Upper lobe of right lung (tissue), 1 donor: Measurements from ENCODE around the gene SENP2. TPM values are rescaled to one million over a fixed set of nuclear protein-coding genes. Genes with fewer than 3 reads are reported as not detected.

ENCODE experiments used
- ATAC-seq: fragments of 200-7000 bp; cut with Tn5 transposase; one replicate; pipeline ENCODE4 v1.9.1; 2020; ENCODE audit warnings: mild to moderate bottlenecking, moderate library complexity
- DNase-seq: peaks from one replicate; pipeline ENCODE4 v3.0.0-alpha.2; 2020
- H3K27ac ChIP-seq: fragments of 200-600 bp; one replicate; pipeline ENCODE4 v1.8.0; 2022
- H3K27me3 ChIP-seq: fragments of 200-600 bp; one replicate; pipeline ENCODE4 v1.8.0; 2022; ENCODE audit warnings: mild to moderate bottlenecking
- H3K36me3 ChIP-seq: fragments of 200-600 bp; one replicate; pipeline ENCODE4 v1.8.0; 2022
- H3K4me1 ChIP-seq: fragments of 200-600 bp; one replicate; pipeline ENCODE4 v1.8.0; 2022
- H3K4me3 ChIP-seq: fragments of 200-600 bp; one replicate; pipeline ENCODE4 v1.8.0; 2022; ENCODE audit warnings: mild to moderate bottlenecking
- H3K9me3 ChIP-seq: fragments of 200-600 bp; one replicate; pipeline ENCODE4 v1.8.0; 2022
- CTCF ChIP-seq: fragments of 200-600 bp; IDR thresholded peaks from one replicate; pipeline ENCODE4 v1.8.0; 2022; ENCODE audit warnings: antibody characterized with exemption
- intact Hi-C: fragments of 100-400 bp; cut with DNase I; formaldehyde crosslinking; loops from one replicate; pipeline ENCODE4 v1.11.0; 2022
- total RNA-seq: library from RNA; stranded (reverse); fragmentation: NEBNext Ultra II Directional; extraction: Animal tissue kit (Norgen Biotek cat#: 25700); gene quantifications from one replicate; pipeline ENCODE4 v1.2.1, GENCODE V29; 2021
- donor health status: DM: no; HTN: yes; CAD: no; lungs with severe emphysema.

SENP2 gene
- total RNA-seq, 1 donor from 2014 or later, result 42.0 TPM

DNA sequence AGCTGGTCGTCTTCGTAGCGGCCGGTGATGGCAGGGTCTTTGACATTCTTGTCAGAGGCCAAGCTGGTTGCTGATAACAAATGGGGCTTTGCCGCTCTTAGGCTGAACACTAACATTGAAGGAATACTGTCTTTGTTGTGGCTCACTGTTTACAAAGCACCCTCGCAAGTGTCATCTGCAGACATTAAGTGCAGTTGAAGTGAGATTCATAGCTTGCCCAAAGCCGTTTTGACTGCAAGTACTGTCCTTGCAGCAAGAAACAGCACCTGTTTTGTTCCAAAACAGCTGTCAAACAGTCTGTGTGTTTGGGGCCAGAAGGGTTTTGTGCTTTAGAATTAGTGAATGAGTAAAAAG, 568 bp downstream of the SENP2 start:
- H3K9me3 ChIP-seq, result no peaks in the 10 kb centered on the region
- H3K4me1 ChIP-seq, result peaks cover 14% of the 10 kb centered on the region
- H3K36me3 ChIP-seq, result peaks cover 13% of the 10 kb centered on the region
- DNase-seq (no peak), ATAC-seq (no peak)
- H3K4me3 ChIP-seq, result peak overlapping the region; percentile 99
- H3K27ac ChIP-seq, result peak overlapping the region; percentile 99
- intact Hi-C loops, result no loop called here
- TF ChIP-seq CTCF, result no peak
- H3K27me3 ChIP-seq, result no peaks in the 10 kb centered on the region

GRCh38 chr3:185594073-185594472, 8.0 kb downstream of the SENP2 start:
- intact Hi-C loops, result no loop called here
- H3K4me3 ChIP-seq, result no peak overlapping the region
- DNase-seq, result no peak
- no peak for ATAC-seq
- no peak overlapping the region for H3K27ac ChIP-seq
- TF ChIP-seq CTCF, result no peak
- no peaks in the 10 kb centered on the region for H3K4me1 ChIP-seq
- peaks cover 49% of the 10 kb centered on the region for H3K36me3 ChIP-seq
- H3K9me3 ChIP-seq, result no peaks in the 10 kb centered on the region
- no peaks in the 10 kb centered on the region for H3K27me3 ChIP-seq

DNA sequence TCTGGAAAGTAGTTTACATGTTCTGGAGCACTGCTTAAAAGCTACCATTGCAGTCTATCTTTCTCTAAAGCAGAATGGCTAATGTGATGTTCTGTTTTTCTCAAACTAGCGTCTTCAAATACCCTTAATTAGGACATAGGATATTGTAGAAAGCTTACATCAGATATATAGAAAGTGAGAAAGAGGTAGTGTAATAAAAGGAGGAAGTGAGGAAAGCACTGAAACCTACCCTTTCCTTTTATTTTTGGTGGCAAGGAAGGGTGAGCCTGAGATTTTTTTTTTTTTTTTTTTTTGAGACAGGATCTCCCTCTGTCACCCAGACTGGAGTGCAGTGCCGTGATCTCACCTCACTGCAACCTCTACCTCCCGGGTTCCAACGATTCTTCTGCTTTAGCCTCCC, 9.4 kb downstream of the SENP2 start:
- DNase-seq (no peak), ATAC-seq (peak; percentile 59)
- Histone ChIP-seq H3K27ac (no peak overlapping the region), H3K4me1 (no peaks in the 10 kb centered on the region), H3K4me3 (no peak overlapping the region), H3K9me3 (no peaks in the 10 kb centered on the region), H3K36me3 (peaks cover 55% of the 10 kb centered on the region), H3K27me3 (no peaks in the 10 kb centered on the region)
- intact Hi-C loops, result no loop called here
- no peak for TF ChIP-seq CTCF

DNA sequence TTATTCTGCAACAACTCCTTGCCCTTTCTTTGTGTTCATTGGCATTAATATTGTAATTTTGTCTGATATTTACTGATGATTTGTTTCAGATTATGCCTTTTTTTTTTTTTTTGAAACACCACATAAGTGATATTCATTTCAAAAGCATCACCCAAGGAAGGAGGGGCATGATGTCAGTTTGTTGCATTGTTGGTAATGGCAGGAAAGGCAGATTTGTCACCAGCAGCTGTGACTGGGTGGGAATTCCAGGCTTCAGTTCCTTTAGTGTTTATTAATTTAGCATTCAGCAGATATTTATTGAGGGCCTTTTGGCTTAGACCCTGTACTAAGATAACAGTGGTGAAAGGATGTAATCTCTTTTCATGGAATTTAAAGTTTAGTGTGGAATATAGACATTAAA, 19.5 kb downstream of the SENP2 start:
- ATAC-seq (no peak), DNase-seq (no peak)
- no peaks in the 10 kb centered on the region for H3K4me1 ChIP-seq
- TF ChIP-seq CTCF, result no peak
- H3K4me3 ChIP-seq, result no peak overlapping the region
- H3K27me3 ChIP-seq, result no peaks in the 10 kb centered on the region
- H3K9me3 ChIP-seq, result no peaks in the 10 kb centered on the region
- intact Hi-C loops, result no loop called here
- no peak overlapping the region for H3K27ac ChIP-seq
- H3K36me3 ChIP-seq, result peaks cover 88% of the 10 kb centered on the region

DNA sequence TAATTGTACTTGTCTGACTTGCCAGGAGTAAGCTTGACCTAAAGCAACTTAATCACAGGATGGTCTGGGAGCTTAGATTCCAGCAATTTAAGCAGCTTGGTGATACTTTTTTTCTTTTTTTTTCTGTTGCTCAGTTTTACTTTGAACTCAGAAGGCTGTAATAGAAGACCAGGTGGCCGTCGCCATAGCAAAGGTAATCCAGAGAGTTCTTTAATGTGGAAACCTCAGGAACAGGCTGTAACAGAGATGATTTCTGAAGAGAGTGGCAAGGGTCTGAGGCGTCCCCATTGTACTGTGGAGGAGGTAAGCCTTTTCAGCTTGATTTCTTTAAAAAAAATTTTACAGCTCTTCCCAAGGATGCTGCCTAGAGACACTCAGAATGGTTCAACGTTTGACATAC, 20.1 kb downstream of the SENP2 start:
- DNase-seq (no peak), ATAC-seq (no peak)
- Histone ChIP-seq H3K9me3 (no peaks in the 10 kb centered on the region), H3K27ac (no peak overlapping the region), H3K27me3 (no peaks in the 10 kb centered on the region), H3K36me3 (peaks cover 88% of the 10 kb centered on the region), H3K4me3 (no peak overlapping the region), H3K4me1 (no peaks in the 10 kb centered on the region)
- TF ChIP-seq CTCF, result no peak
- intact Hi-C loops, result no loop called here

DNA sequence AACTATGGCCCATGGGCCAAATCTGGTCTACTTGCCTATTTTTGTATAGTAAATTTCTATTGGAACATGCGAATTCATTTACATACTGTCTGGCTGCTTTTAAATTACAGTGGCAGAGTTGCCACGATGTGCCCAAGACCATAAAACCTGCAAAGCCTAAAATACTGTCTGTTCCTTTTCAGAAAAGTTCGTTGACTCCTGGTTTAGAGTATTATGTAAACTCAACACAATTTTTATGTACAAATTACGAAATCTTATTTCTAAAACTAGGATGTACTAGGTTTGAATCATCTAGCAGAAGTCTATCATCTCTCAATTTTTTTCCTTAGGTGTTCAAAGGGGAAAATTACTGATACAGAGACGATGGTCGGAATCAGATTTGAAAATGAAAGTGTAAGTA, 26.9 kb downstream of the SENP2 start:
- no peaks in the 10 kb centered on the region for H3K4me1 ChIP-seq
- peaks cover 87% of the 10 kb centered on the region for H3K36me3 ChIP-seq
- DNase-seq (no peak), ATAC-seq (no peak)
- no peak overlapping the region for H3K27ac ChIP-seq
- H3K27me3 ChIP-seq, result no peaks in the 10 kb centered on the region
- H3K9me3 ChIP-seq, result no peaks in the 10 kb centered on the region
- intact Hi-C loops, result no loop called here
- no peak for TF ChIP-seq CTCF
- no peak overlapping the region for H3K4me3 ChIP-seq
